Upper lobe of right lung (tissue), 1 donor: ENCODE measurements around the gene KIAA0232. TPM values are rescaled to one million over a fixed set of nuclear protein-coding genes. Genes with fewer than 3 reads are reported as not detected.

ENCODE experiments used
- ATAC-seq: fragments of 200-7000 bp; cut with Tn5 transposase; one replicate; pipeline ENCODE4 v1.9.1; 2020; ENCODE audit warnings: mild to moderate bottlenecking, moderate library complexity
- DNase-seq: peaks from one replicate; pipeline ENCODE4 v3.0.0-alpha.2; 2020
- H3K27ac ChIP-seq: fragments of 200-600 bp; one replicate; pipeline ENCODE4 v1.8.0; 2022
- H3K27me3 ChIP-seq: fragments of 200-600 bp; one replicate; pipeline ENCODE4 v1.8.0; 2022; ENCODE audit warnings: mild to moderate bottlenecking
- H3K36me3 ChIP-seq: fragments of 200-600 bp; one replicate; pipeline ENCODE4 v1.8.0; 2022
- H3K4me1 ChIP-seq: fragments of 200-600 bp; one replicate; pipeline ENCODE4 v1.8.0; 2022
- H3K4me3 ChIP-seq: fragments of 200-600 bp; one replicate; pipeline ENCODE4 v1.8.0; 2022; ENCODE audit warnings: mild to moderate bottlenecking
- H3K9me3 ChIP-seq: fragments of 200-600 bp; one replicate; pipeline ENCODE4 v1.8.0; 2022
- CTCF ChIP-seq: fragments of 200-600 bp; IDR thresholded peaks from one replicate; pipeline ENCODE4 v1.8.0; 2022; ENCODE audit warnings: antibody characterized with exemption
- intact Hi-C: fragments of 100-400 bp; cut with DNase I; formaldehyde crosslinking; loops from one replicate; pipeline ENCODE4 v1.11.0; 2022
- total RNA-seq: library from RNA; stranded (reverse); fragmentation: NEBNext Ultra II Directional; extraction: Animal tissue kit (Norgen Biotek cat#: 25700); gene quantifications from one replicate; pipeline ENCODE4 v1.2.1, GENCODE V29; 2021
- donor health status: DM: no; HTN: yes; CAD: no; lungs with severe emphysema.

Gene KIAA0232
- total RNA-seq, 1 donor from 2014 or later = 30.9 TPM

- ATAC-seq (no peak), DNase-seq (no peak)
- no peak for TF ChIP-seq CTCF
- Histone ChIP-seq H3K4me1 (peaks cover 24% of the 10 kb centered on the region), H3K27ac (no peak overlapping the region), H3K4me3 (no peak overlapping the region), H3K9me3 (no peaks in the 10 kb centered on the region), H3K27me3 (no peaks in the 10 kb centered on the region), H3K36me3 (no peaks in the 10 kb centered on the region)
- intact Hi-C loops = no loop called here
Measured at GRCh38 chr4:6803246-6803645, 20.7 kb downstream of the KIAA0232 start.

- no peak for ATAC-seq
- Histone ChIP-seq H3K4me1 (peaks cover 29% of the 10 kb centered on the region), H3K9me3 (no peaks in the 10 kb centered on the region), H3K27ac (no peak overlapping the region), H3K4me3 (no peak overlapping the region), H3K36me3 (no peaks in the 10 kb centered on the region), H3K27me3 (no peaks in the 10 kb centered on the region)
- DNase-seq = no peak
- intact Hi-C loops = no loop called here
- no peak for TF ChIP-seq CTCF
Measured at GRCh38 chr4:6804082-6804752, 21.7 kb downstream of the KIAA0232 start.

- no peak for DNase-seq
- Histone ChIP-seq H3K9me3 (no peaks in the 10 kb centered on the region), H3K36me3 (no peaks in the 10 kb centered on the region), H3K27me3 (no peaks in the 10 kb centered on the region), H3K4me3 (no peak overlapping the region), H3K27ac (no peak overlapping the region), H3K4me1 (peaks cover 29% of the 10 kb centered on the region)
- ATAC-seq = peak; percentile 66
- intact Hi-C loops = no loop called here
- no peak for TF ChIP-seq CTCF
Measured at GRCh38 chr4:6806924-6807626, 24.5 kb downstream of the KIAA0232 start.

GRCh38 chr4:6808259-6808658 is 25.7 kb downstream of the KIAA0232 start:
- intact Hi-C loops = no loop called here
- no peaks in the 10 kb centered on the region for H3K27me3 ChIP-seq
- DNase-seq = no peak
- no peaks in the 10 kb centered on the region for H3K9me3 ChIP-seq
- peaks cover 29% of the 10 kb centered on the region for H3K4me1 ChIP-seq
- TF ChIP-seq CTCF = no peak
- no peak overlapping the region for H3K4me3 ChIP-seq
- ATAC-seq = no peak
- no peak overlapping the region for H3K27ac ChIP-seq
- no peaks in the 10 kb centered on the region for H3K36me3 ChIP-seq

- Histone ChIP-seq H3K4me1 (peaks cover 26% of the 10 kb centered on the region), H3K27me3 (no peaks in the 10 kb centered on the region), H3K36me3 (no peaks in the 10 kb centered on the region), H3K27ac (no peak overlapping the region), H3K9me3 (no peaks in the 10 kb centered on the region), H3K4me3 (no peak overlapping the region)
- TF ChIP-seq CTCF = no peak
- no peak for ATAC-seq
- no peak for DNase-seq
- intact Hi-C loops = no loop called here
Measured at GRCh38 chr4:6811165-6811564, 28.6 kb downstream of the KIAA0232 start.
